Endodermal cell (in vitro differentiated cells): ENCODE measurements around the gene PMFBP1. TPM values are rescaled to one million over a fixed set of nuclear protein-coding genes. Genes with fewer than 3 reads are reported as not detected.

Experiments used
- DNase-seq: peaks from one replicate; pipeline ENCODE4 v3.0.0-alpha.2; 2017
- H3K27ac ChIP-seq: 2 replicates; pipeline ENCODE4 v1.5.1; 2013; ENCODE audit warnings: mild to moderate bottlenecking, low read depth, low read length, moderate library complexity
- H3K27me3 ChIP-seq: 2 replicates; pipeline ENCODE4 v1.6.1; 2013; ENCODE audit warnings: mild to moderate bottlenecking, low read length, moderate library complexity; ENCODE audit not compliant: insufficient read depth, control insufficient read depth, poor library complexity, severe bottlenecking
- H3K36me3 ChIP-seq: 2 replicates; pipeline ENCODE4 v1.7.0; 2013; ENCODE audit warnings: mild to moderate bottlenecking, low read length, moderate library complexity; ENCODE audit not compliant: control insufficient read depth, insufficient read depth
- H3K4me1 ChIP-seq: one replicate; pipeline ENCODE4 v1.7.0; 2013; ENCODE audit warnings: low read length; ENCODE audit not compliant: control insufficient read depth, insufficient read depth
- H3K4me3 ChIP-seq: 2 replicates; pipeline ENCODE4 v1.5.1; 2013; ENCODE audit warnings: mild to moderate bottlenecking, low read length, moderate library complexity
- H3K9ac ChIP-seq: 2 replicates; pipeline ENCODE4 v1.6.1; 2013; ENCODE audit warnings: mild to moderate bottlenecking, low read length, moderate library complexity; ENCODE audit not compliant: poor library complexity, severe bottlenecking; ENCODE audit errors: extremely low read depth
- H3K9me3 ChIP-seq: 2 replicates; pipeline ENCODE4 v1.6.1; 2013; ENCODE audit warnings: mild to moderate bottlenecking, low read length, moderate library complexity; ENCODE audit not compliant: control insufficient read depth
- H3K27ac Mint-ChIP-seq: 2 replicates; pipeline ENCODE4 v1.8.0; 2020; ENCODE audit warnings: mixed read lengths
- H3K27me3 Mint-ChIP-seq: 2 replicates; pipeline ENCODE4 v1.8.0; 2021; ENCODE audit warnings: mild to moderate bottlenecking, mixed read lengths; ENCODE audit not compliant: insufficient read depth
- H3K36me3 Mint-ChIP-seq: 2 replicates; pipeline ENCODE4 v1.8.0; 2020; ENCODE audit warnings: low read depth, mixed read lengths
- H3K4me1 Mint-ChIP-seq: 2 replicates; pipeline ENCODE4 v1.8.0; 2020; ENCODE audit warnings: mixed read lengths
- H3K4me3 Mint-ChIP-seq: 2 replicates; pipeline ENCODE4 v1.8.0; 2020; ENCODE audit warnings: mild to moderate bottlenecking, moderate library complexity, mixed read lengths
- H3K9me3 Mint-ChIP-seq: 2 replicates; pipeline ENCODE4 v1.8.0; 2020; ENCODE audit warnings: mild to moderate bottlenecking, mixed read lengths
- WGBS, 2 experiments: methylation state at CpG; one replicate each; pipeline versions ENCODE4 v1.1.5 to v1.1.7; 2013; ENCODE audit warnings: missing lambda C conversion rate in 2 of 2, mixed read lengths in 1 of 2; ENCODE audit not compliant: insufficient coverage in 1 of 2, insufficient read length in 1 of 2; 5-methylcytosine and 5-hydroxymethylcytosine counted together
- total RNA-seq, 2 donors: library from RNA; stranded (reverse); fragmentation: NEBNext Ultra II Directional in 1 of 2; extraction: Animal tissue kit (Norgen Biotek cat#: 25700) in 1 of 2; gene quantifications; 2 replicates in 1 of 2; 3 replicates in 1 of 2; pipeline ENCODE4 v1.2.1, GENCODE V29; 2021
- TF ChIP-seq, protein P1 (sequence below): fragments of 200-600 bp; sonication (generic); conservative IDR thresholded peaks from 2 replicates; pipeline ENCODE4 v1.5.0; 2021; ENCODE audit warnings: antibody characterized with exemption, mild to moderate bottlenecking

The PMFBP1 gene
- total RNA-seq, 2 donors from 2014 or later: 2.1 to 4.1 TPM

DNA sequence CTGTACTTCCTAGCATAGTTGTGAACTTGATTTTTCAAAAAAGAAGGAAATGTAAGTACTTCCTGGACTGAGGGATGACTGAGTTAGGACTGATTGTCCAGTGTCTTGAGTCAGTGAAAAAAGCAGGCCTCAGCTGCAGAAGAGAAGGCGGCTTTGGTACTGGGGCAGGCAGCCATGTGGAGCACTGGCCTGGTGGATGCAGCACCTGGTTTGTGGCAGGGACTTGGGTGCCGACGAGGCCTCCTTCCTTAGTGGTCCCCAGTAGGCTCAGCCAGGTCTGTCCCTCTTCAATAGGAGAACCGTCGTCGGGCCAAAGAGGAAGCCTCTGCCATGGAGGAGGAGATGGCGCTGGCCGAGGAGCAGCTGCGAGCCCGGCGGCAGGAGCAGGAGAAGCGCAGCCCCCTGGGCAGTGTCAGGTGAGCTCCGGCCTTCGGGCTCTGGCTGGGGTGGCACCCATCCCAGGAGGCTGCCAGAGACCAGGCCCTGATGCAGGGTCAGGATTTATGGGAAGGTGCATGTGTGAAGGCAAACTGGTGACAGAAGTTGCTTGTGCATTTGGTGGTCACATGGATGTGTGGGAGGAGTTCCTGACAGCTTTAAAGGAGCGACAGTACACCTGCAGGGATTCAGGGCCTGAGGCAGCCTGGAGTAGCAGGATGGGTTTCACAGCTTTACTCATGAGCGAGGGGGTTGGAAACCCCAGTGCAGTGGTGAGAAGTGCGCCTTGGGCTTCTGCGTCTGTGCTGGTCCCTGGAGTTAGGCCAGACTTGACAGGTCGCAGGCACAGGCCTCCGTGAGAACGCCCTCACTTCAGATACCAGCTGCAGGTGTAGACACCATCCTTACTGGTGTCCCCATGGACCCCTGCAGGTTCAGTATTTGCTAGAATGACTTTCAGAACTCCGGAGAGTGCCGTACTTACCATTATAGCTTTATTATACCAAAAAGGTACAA is 61.0 kb downstream of the PMFBP1 start:
- TF ChIP-seq, protein P1, sequence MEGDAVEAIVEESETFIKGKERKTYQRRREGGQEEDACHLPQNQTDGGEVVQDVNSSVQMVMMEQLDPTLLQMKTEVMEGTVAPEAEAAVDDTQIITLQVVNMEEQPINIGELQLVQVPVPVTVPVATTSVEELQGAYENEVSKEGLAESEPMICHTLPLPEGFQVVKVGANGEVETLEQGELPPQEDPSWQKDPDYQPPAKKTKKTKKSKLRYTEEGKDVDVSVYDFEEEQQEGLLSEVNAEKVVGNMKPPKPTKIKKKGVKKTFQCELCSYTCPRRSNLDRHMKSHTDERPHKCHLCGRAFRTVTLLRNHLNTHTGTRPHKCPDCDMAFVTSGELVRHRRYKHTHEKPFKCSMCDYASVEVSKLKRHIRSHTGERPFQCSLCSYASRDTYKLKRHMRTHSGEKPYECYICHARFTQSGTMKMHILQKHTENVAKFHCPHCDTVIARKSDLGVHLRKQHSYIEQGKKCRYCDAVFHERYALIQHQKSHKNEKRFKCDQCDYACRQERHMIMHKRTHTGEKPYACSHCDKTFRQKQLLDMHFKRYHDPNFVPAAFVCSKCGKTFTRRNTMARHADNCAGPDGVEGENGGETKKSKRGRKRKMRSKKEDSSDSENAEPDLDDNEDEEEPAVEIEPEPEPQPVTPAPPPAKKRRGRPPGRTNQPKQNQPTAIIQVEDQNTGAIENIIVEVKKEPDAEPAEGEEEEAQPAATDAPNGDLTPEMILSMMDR: no peak
- 93 to 94% methylated on average over 13 to 23 of the region's 23 CpGs for WGBS, 2 experiments
- peaks cover 61% of the 10 kb centered on the region for H3K36me3 ChIP-seq
- H3K4me3 ChIP-seq: no peak overlapping the region
- Mint-ChIP-seq H3K36me3 (peaks cover 82% of the 10 kb centered on the region), H3K27ac (no peak overlapping the region), H3K4me3 (no peak overlapping the region), H3K9me3 (peaks cover 3% of the 10 kb centered on the region), H3K4me1 (peaks cover 2% of the 10 kb centered on the region), H3K27me3 (no peaks in the 10 kb centered on the region)
- H3K4me1 ChIP-seq: no peaks in the 10 kb centered on the region
- no peaks in the 10 kb centered on the region for H3K27me3 ChIP-seq
- no peak overlapping the region for H3K27ac ChIP-seq
- H3K9ac ChIP-seq: no peak overlapping the region
- H3K9me3 ChIP-seq: no peaks in the 10 kb centered on the region
- DNase-seq: no peak

DNA sequence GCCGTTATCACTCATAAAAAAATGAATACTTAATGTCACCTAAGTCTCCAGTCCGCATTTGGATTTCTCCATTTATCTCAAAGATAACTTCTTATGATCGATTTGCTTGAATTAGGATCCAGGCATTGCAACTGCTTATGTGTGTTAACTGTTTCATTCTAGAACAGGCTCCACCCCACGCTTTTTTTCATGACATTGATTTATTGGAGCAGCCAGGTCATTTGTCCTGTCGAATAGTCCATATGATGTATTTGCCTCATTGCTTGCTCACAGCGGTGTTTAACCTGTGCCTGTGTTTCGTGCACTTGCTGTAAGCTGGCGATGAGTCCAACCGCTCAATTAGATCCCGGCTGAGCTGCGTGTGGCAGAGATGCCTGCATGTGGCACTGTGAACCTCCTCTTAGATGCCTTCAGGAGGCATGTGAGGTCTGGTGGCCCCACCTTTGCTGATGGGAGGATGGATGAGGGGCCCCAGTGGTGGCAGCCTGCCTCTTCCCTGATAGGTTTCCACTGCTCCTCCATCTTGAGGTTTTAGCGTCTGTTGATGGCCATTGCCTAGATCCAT is 61.9 kb downstream of the PMFBP1 start:
- Mint-ChIP-seq H3K27me3 (no peaks in the 10 kb centered on the region), H3K4me3 (no peak overlapping the region), H3K9me3 (peaks cover under 1% of the 10 kb centered on the region), H3K36me3 (peaks cover 87% of the 10 kb centered on the region), H3K4me1 (peaks cover 2% of the 10 kb centered on the region), H3K27ac (no peak overlapping the region)
- H3K4me3 ChIP-seq: no peak overlapping the region
- no peak overlapping the region for H3K27ac ChIP-seq
- no peaks in the 10 kb centered on the region for H3K9me3 ChIP-seq
- WGBS, 2 experiments: 96 to 98% methylated on average over 11 to 12 of the region's 12 CpGs
- TF ChIP-seq, protein P1: no peak
- DNase-seq: no peak
- no peaks in the 10 kb centered on the region for H3K27me3 ChIP-seq
- H3K9ac ChIP-seq: no peak overlapping the region
- H3K36me3 ChIP-seq: peaks cover 70% of the 10 kb centered on the region
- H3K4me1 ChIP-seq: no peaks in the 10 kb centered on the region

DNA sequence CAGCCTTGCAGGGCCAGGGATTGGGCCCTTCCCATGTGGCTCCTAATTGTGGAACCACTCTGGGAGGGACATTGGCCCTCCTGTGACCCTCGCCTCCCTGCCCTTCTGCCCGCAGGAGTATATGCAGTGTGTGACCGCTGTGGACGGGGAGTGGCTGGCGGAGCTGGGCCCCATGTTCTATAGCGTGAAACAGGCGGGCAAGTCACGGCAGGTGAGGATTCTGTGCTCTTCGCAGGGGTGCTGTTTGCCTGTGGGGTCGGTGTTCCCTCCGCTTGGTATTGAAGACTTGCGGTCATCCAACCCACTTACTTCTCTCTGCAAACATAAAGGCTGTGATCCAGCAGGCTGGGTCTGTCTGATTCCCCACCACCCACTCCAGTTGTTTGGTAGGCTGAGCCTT is 62.7 kb downstream of the PMFBP1 start:
- no peaks in the 10 kb centered on the region for H3K9me3 ChIP-seq
- H3K9ac ChIP-seq: no peak overlapping the region
- no peak overlapping the region for H3K4me3 ChIP-seq
- H3K36me3 ChIP-seq: peaks cover 78% of the 10 kb centered on the region
- TF ChIP-seq, protein P1: no peak
- no peak overlapping the region for H3K27ac Mint-ChIP-seq
- H3K27me3 Mint-ChIP-seq: no peaks in the 10 kb centered on the region
- no peaks in the 10 kb centered on the region for H3K4me1 ChIP-seq
- no peak overlapping the region for H3K4me3 Mint-ChIP-seq
- 96 to 100% methylated on average over 6 to 12 of the region's 12 CpGs for WGBS, 2 experiments
- peaks cover 90% of the 10 kb centered on the region for H3K36me3 Mint-ChIP-seq
- no peaks in the 10 kb centered on the region for H3K27me3 ChIP-seq
- no peak for DNase-seq
- no peaks in the 10 kb centered on the region for H3K9me3 Mint-ChIP-seq
- H3K4me1 Mint-ChIP-seq: peaks cover 2% of the 10 kb centered on the region
- H3K27ac ChIP-seq: no peak overlapping the region
